Measurements from ENCODE around the gene ZDHHC17. TPM values are rescaled to one million over a fixed set of nuclear protein-coding genes. Genes with fewer than 3 reads are reported as not detected.

Gene ZDHHC17
- polyA plus RNA-seq, 1 of the 3 experiments (the other 2 are of a cell fraction), result 28.6 TPM

DNA sequence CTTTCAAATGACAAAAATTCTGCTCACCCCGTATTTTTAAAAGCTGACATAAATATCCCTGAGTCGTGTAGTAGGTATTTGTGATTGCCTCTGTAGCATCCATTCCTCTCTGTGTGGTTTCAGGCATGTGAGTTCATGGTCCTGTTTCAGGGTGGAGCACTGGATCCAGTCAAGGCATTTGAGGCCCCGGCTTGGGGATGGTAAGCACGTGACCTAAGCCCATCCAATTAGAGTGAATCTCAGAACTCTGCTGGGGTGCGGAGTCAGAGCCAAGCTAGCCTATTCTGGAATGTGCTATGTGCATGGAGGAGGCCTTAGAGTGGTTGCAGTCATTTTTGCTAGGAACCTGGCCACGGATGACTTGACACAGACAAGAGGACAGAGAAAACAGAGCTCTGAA, 119.2 kb downstream of the ZDHHC17 start (continued):
- TF ChIP-seq, protein P1, sequence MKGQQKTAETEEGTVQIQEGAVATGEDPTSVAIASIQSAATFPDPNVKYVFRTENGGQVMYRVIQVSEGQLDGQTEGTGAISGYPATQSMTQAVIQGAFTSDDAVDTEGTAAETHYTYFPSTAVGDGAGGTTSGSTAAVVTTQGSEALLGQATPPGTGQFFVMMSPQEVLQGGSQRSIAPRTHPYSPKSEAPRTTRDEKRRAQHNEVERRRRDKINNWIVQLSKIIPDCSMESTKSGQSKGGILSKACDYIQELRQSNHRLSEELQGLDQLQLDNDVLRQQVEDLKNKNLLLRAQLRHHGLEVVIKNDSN (IDR thresholded peaks at IDR 0.05; ENCODE audit: borderline replicate concordance, low read depth), result no peak
- TF ChIP-seq FOXM1 (IDR thresholded peaks at IDR 0.05; ENCODE audit: low read depth) (no peak), GATA2 (CRISPR knock-in tag; IDR thresholded peaks at IDR 0.05) (no peak), RCOR1 (IDR thresholded peaks at IDR 0.05; ENCODE audit: low read length) (no peak)

DNA sequence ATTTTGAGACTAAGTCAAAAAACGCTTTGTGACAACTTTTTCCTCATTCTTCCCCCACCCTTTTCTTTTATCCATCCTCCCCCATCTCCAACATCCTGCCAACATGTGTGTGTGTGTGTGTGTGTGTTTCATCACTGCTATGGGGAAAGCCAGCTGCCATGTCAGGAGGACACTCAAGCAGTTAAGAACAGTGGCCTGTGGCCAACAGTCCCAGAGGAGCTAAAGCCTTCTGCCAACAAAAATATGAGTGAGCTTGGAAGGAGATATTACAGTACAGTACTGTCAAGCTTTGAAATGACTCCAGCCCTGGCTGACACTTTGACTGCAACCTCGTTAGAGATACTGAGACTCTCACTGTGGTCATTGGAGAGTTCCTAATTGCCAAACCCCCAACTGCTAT, 119.9 kb downstream of the ZDHHC17 start:
- WGBS (ENCODE audit: low lambda C conversion rate), result 66% methylated on average over 2 of the region's 2 CpGs
- no peaks in the 10 kb centered on the region for H4K20me1 ChIP-seq (ENCODE audit: insufficient read depth)
- no peak overlapping the region for H3K4me2 ChIP-seq
- no peak overlapping the region for H3K27ac ChIP-seq (ENCODE audit: low read depth in 2 of 2, low read length in 1 of 2)
- CTCF ChIA-PET, result interaction anchor here (0.6 kb wide), 1 partner anchor 330 kb away, joined by 3 read pairs; no protein-coding TSS in a partner anchor
- H3K9ac ChIP-seq, result no peak overlapping the region
- no peak for TF ChIP-seq SMC3 (IDR thresholded peaks at IDR 0.05; ENCODE audit: low read depth, low read length)
- no peak for TF ChIP-seq JUND (IDR thresholded peaks at IDR 0.05)
- no peak for TF ChIP-seq MXI1 (IDR thresholded peaks at IDR 0.05; ENCODE audit: low read depth, low read length)
- TF ChIP-seq TEAD4 (IDR thresholded peaks at IDR 0.05; ENCODE audit: borderline replicate concordance, insufficient read depth), result no peak
- TF ChIP-seq, protein P2, sequence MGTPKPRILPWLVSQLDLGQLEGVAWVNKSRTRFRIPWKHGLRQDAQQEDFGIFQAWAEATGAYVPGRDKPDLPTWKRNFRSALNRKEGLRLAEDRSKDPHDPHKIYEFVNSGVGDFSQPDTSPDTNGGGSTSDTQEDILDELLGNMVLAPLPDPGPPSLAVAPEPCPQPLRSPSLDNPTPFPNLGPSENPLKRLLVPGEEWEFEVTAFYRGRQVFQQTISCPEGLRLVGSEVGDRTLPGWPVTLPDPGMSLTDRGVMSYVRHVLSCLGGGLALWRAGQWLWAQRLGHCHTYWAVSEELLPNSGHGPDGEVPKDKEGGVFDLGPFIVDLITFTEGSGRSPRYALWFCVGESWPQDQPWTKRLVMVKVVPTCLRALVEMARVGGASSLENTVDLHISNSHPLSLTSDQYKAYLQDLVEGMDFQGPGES (IDR thresholded peaks at IDR 0.05; ENCODE audit: low read depth, low read length), result no peak
- no peak for TF ChIP-seq YY1 (IDR thresholded peaks at IDR 0.05; ENCODE audit: low read depth)
- no peak for TF ChIP-seq MEF2A (IDR thresholded peaks at IDR 0.05; ENCODE audit: borderline replicate concordance, low read depth)
- no peak for TF ChIP-seq EZH2phosphoT487 (IDR thresholded peaks at IDR 0.05; ENCODE audit: borderline replicate concordance, low read depth)
- TF ChIP-seq SIN3A (IDR thresholded peaks at IDR 0.05; ENCODE audit: borderline replicate concordance, low read depth, low read length), result no peak
- no peak for TF ChIP-seq RCOR1 (IDR thresholded peaks at IDR 0.05; ENCODE audit: low read length)
- no peak for TF ChIP-seq GATA2 (CRISPR knock-in tag; IDR thresholded peaks at IDR 0.05)
- TF ChIP-seq RAD21 (IDR thresholded peaks at IDR 0.05; ENCODE audit: low read length), result no peak
- TF ChIP-seq, protein P3, sequence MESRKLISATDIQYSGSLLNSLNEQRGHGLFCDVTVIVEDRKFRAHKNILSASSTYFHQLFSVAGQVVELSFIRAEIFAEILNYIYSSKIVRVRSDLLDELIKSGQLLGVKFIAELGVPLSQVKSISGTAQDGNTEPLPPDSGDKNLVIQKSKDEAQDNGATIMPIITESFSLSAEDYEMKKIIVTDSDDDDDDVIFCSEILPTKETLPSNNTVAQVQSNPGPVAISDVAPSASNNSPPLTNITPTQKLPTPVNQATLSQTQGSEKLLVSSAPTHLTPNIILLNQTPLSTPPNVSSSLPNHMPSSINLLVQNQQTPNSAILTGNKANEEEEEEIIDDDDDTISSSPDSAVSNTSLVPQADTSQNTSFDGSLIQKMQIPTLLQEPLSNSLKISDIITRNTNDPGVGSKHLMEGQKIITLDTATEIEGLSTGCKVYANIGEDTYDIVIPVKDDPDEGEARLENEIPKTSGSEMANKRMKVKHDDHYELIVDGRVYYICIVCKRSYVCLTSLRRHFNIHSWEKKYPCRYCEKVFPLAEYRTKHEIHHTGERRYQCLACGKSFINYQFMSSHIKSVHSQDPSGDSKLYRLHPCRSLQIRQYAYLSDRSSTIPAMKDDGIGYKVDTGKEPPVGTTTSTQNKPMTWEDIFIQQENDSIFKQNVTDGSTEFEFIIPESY (IDR thresholded peaks at IDR 0.05; ENCODE audit: borderline replicate concordance, low read depth), result no peak
- no peak for TF ChIP-seq FOXM1 (IDR thresholded peaks at IDR 0.05; ENCODE audit: low read depth)
- H3K79me2 ChIP-seq (ENCODE audit: insufficient read depth), result no peaks in the 10 kb centered on the region
- H3K27me3 ChIP-seq (ENCODE audit: insufficient read depth), result no peaks in the 10 kb centered on the region
- no peak overlapping the region for H3K4me3 ChIP-seq (ENCODE audit: low read depth in 2 of 2, low read length in 1 of 2)
- H3F3A ChIP-seq (replicated peaks; ENCODE audit: insufficient read depth), result no peaks in the 10 kb centered on the region
- H2AFZ ChIP-seq (ENCODE audit: low read depth), result no peak overlapping the region
- H3K36me3 ChIP-seq (replicated peaks in 1 of 2; ENCODE audit: control insufficient read depth in 1 of 2, insufficient read depth in 2 of 2, low read length in 1 of 2), result no peaks in the 10 kb centered on the region
- H3K4me1 ChIP-seq (ENCODE audit: control insufficient read depth in 1 of 2, insufficient read depth in 2 of 2, low read depth in 1 of 2, low read length in 1 of 2), result peaks cover 0 to 9% of the 10 kb centered on the region in 2 experiments; a peak in 2 of 4 replicates
- no peaks in the 10 kb centered on the region for H3K9me3 ChIP-seq
- no peaks in the 10 kb centered on the region for H3K9me2 ChIP-seq
- POLR2A ChIA-PET, result no interaction called here
- DNase-seq, result no peak

All from SK-N-SH (cell line).